GM12864 (cell line): ENCODE measurements around the gene FAM210A.

Source experiments
- DNase-seq: peaks from one replicate; pipeline ENCODE4 v3.0.0-alpha.2; 2011; ENCODE audit warnings: low read depth
- H3K4me3 ChIP-seq: 2 replicates; pipeline ENCODE4 v1.5.1; 2011; ENCODE audit warnings: mild to moderate bottlenecking, low read depth, low read length, control low read depth
- CTCF ChIP-seq: IDR thresholded peaks from 2 replicates; pipeline ENCODE4 v1.5.1; 2011; ENCODE audit warnings: low read depth, mild to moderate bottlenecking, moderate library complexity, low read length, control low read depth, inconsistent platforms; ENCODE audit errors: missing control alignments

FAM210A gene

DNA sequence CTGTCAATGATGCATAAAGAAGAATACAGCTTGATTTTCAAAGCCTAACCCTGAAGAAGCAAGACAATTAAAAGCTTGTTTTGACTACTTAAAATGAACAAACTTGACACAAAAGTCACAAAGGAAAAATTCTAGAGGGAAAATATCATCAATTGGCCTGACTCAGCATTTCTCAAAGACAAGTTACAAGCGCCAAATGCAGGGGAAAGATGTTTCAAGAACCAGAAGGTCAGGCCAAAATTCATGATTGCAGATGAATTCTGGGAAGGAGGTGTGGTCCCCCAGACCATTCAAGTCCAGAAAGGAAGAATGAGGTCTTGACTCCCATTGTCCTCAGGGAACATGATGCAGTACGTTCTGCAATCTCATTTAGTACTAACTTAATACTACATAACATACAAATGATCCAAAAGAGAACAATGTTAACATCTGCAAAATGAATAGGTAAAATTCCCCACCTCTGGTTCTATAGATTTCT lies 64.5 kb downstream of the FAM210A start:
- no peak for DNase-seq
- TF ChIP-seq CTCF = no peak

GRCh38 chr18:13661051-13661778 lies 65.1 kb downstream of the FAM210A start:
- no peak for DNase-seq
- no peak for TF ChIP-seq CTCF
- H3K4me3 ChIP-seq = no peak overlapping the region

More for the DNA sequence above, 64.5 kb downstream of the FAM210A start:
- H3K4me3 ChIP-seq = no peak overlapping the region

DNA sequence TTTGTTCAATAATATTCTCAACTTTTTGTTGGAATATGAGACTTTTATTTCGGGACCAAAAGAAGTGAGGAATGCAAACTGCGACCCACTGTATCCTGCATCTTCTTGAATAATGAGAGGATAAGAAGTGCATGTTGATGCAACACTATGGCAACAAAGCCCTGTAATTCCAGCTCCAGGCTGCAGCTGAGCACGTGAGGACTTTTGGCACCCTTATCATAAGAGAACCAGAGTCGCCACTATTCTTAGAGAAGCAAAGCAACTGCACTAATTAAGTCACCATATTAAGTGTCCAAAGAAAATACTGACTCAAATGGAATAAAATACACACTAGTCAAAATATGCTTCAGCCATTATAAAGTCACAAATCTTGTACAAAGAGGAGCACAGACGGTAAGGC lies 65.8 kb downstream of the FAM210A start:
- no peak for TF ChIP-seq CTCF
- no peak overlapping the region for H3K4me3 ChIP-seq
- DNase-seq = no peak

DNA sequence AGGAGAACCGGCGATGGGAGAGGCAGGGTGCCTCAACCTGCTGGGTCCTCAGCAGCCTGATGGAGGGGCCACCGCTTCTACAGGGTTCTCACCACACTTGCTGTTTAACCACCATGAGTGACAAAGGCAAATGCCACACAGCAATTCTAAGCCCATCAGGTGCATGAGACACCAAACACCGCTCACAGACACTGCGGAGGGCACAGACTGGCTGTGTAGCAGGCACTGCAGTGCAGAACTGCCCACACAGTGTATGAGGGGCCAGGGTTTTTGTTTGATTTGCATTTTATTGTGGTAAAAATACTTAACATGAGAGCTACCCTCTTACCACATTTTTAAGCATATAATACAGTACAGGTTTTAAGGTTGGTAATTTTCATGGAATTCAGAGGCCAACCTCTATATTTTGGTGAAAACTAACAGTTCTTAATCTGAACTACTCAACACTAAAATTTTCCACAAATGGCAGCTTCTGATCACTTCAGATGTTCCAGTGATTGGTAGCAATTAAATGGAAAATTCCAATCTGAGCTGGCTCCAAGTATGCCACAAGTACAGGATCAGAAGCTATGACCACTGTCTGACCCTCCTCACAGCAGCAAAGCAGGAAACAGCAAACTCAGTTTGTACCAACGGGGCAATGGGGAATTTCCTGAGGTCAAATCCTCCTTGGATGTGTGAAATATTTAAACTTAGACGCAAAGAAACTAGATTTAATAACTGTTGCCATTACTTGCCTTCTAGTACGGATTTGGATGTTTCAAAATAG lies 67.7 kb downstream of the FAM210A start:
- no peak for DNase-seq
- no peak for TF ChIP-seq CTCF

DNA sequence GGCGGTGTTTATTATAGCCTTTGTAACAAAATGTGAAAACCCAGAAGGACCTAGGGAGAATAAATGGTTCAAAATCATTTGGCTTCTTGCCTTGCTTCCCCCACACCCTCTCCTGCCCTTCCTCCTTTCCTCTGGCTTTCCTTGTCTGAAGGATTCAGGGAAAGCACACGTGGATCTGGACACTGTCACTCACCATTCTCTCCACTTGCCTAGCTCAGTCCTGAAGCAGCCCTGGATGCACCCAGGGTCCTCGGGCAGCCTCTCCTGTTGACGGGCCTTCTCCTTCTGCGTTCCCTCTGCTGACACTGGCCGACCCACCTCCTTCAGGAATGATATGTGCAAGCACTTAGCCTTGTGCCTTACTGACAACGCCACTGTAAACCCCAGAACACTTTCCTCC lies 68.4 kb downstream of the FAM210A start:
- no peak for TF ChIP-seq CTCF
- DNase-seq = no peak
- H3K4me3 ChIP-seq = no peak overlapping the region

More for the DNA sequence above, 67.7 kb downstream of the FAM210A start:
- no peak overlapping the region for H3K4me3 ChIP-seq

DNA sequence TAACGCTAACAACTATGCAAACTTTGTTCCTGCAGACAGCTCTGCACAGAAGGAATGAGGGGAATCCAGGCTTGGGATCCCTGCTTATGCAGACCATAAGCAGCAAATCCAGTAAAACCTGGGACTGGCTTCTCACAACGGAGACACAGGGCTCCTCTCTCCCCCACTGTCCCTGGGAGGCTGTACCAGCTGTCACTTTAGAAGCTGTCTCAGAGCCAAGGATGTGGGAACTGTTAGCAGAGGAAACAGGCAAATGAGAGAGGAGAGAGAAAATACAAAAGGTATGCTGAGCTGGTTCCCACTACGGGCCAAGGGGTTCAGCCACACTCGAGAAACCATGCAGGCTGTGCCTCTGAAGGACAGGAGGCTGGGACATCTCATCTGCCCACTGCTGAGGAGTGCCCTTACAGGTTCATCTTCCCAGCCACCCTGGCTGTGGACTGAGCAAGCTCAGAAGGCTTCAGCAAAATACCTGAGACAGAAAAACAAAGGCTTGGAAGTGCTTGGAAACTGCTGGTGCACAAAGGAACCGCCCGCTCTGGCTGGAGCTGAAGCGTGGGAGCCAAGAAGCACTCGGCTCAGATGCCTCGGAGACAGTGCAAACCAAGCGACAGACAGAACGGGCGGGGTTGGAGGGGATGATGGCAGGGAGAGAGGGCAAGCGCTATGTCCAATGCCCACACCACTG lies 72.5 kb downstream of the FAM210A start:
- no peak overlapping the region for H3K4me3 ChIP-seq
- no peak for DNase-seq
- TF ChIP-seq CTCF = no peak
